NOMO-1 treated with DMSO at 0.1 percent for 48 hours (cell line): ENCODE results near the gene PRKAR2A.
"Not testable (repeated sequence)": the region's sequence is repeated elsewhere in the genome, so short reads cannot be mapped to it uniquely, and the experiment has no call there.

Experiments used
- DNase-seq: peaks from one replicate; lab custom pipeline; 2025; ENCODE audit not compliant: unreplicated experiment; lab: John Stamatoyannopoulos, UW

PRKAR2A gene

GRCh38 chr3:48734541-48734940 is 113.1 kb downstream of the PRKAR2A start:
- not testable (repeated sequence) for DNase-seq

GRCh38 chr3:48733752-48734518 is 113.7 kb downstream of the PRKAR2A start:
- not testable (repeated sequence) for DNase-seq

- DNase-seq, result no peak
These were observed 120.2 kb downstream of the PRKAR2A start for GRCh38 chr3:48727511-48727910.

- DNase-seq, result not testable (repeated sequence)
These were observed 122.4 kb downstream of the PRKAR2A start for GRCh38 chr3:48725185-48725855.

GRCh38 chr3:48723725-48724124 is 123.9 kb downstream of the PRKAR2A start:
- DNase-seq, result no peak

GRCh38 chr3:48723293-48723692 is 124.4 kb downstream of the PRKAR2A start:
- not testable (repeated sequence) for DNase-seq

GRCh38 chr3:48716982-48717746 is 130.5 kb downstream of the PRKAR2A start, which contains the start of gene IP6K2:
Gene IP6K2 (minus strand): TSS chr3:48717221. CDS start chr3:48695291, 21,930 bp downstream.
- peak; percentile 98 for DNase-seq

GRCh38 chr3:48716508-48716981 is 131.1 kb downstream of the PRKAR2A start:
- peak; percentile 16 for DNase-seq

GRCh38 chr3:48715174-48715800 is 132.4 kb downstream of the PRKAR2A start:
- DNase-seq, result no peak

GRCh38 chr3:48711727-48712126 is 135.9 kb downstream of the PRKAR2A start:
- no peak for DNase-seq

- no peak for DNase-seq
These were observed 138.6 kb downstream of the PRKAR2A start for GRCh38 chr3:48709051-48709461.

- DNase-seq, result no peak
These were observed 139.2 kb downstream of the PRKAR2A start for GRCh38 chr3:48708481-48708889.

- no peak for DNase-seq
These were observed 140.5 kb downstream of the PRKAR2A start for GRCh38 chr3:48707157-48707556.

- no peak for DNase-seq
These were observed 145.3 kb downstream of the PRKAR2A start for GRCh38 chr3:48702320-48702920.

GRCh38 chr3:48700731-48701405 is 146.8 kb downstream of the PRKAR2A start:
- DNase-seq, result no peak

- no peak for DNase-seq
These were observed 148.8 kb downstream of the PRKAR2A start for GRCh38 chr3:48698891-48699290.

GRCh38 chr3:48697952-48698351 is 149.7 kb downstream of the PRKAR2A start:
- no peak for DNase-seq

- DNase-seq, result no peak
These were observed 151.1 kb downstream of the PRKAR2A start for GRCh38 chr3:48696601-48697000.
